ENCODE measurements around the gene STIP1.

STIP1 gene

DNA sequence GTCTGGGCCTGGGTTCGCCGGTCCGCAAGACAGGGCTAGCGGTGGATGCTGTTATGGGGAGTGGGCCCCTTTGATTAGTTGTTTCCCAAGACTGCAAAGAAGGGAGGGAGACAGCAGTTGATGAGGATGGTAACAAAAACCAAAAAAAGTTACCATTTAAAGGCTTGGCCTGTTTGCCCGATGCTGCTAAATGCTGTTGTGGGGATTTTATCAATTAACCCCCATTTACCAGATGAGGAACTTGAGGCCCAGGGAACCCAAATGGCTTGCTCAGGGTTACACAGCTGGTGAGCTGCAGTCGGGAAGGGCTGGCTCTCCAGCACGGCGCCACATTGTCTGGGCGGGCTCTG lies 36.7 kb downstream of the STIP1 start:
- DNase-seq (ENCODE audit: low read depth), result no peak

DNA sequence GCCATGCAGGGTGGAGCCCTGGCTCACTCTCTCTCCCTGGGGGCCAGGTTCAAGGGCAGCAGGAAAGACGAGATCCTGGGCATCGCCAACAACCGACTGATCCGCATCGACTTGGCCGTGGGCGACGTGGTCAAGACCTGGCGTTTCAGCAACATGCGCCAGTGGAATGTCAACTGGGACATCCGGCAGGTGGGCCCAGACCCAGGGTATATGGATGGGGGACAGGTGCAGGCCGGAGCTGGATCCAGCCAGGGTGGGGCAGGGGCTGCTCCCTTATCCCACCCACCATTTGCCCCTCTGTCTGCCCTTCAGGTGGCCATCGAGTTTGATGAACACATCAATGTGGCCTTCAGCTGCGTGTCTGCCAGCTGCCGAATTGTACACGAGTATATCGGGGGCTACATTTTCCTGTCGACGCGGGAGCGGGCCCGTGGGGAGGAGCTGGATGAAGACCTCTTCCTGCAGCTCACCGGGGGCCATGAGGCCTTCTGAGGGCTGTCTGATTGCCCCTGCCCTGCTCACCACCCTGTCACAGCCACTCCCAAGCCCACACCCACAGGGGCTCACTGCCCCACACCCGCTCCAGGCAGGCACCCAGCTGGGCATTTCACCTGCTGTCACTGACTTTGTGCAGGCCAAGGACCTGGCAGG lies 37.2 kb downstream of the STIP1 start:
- no peak for DNase-seq (ENCODE audit: low read depth)

DNA sequence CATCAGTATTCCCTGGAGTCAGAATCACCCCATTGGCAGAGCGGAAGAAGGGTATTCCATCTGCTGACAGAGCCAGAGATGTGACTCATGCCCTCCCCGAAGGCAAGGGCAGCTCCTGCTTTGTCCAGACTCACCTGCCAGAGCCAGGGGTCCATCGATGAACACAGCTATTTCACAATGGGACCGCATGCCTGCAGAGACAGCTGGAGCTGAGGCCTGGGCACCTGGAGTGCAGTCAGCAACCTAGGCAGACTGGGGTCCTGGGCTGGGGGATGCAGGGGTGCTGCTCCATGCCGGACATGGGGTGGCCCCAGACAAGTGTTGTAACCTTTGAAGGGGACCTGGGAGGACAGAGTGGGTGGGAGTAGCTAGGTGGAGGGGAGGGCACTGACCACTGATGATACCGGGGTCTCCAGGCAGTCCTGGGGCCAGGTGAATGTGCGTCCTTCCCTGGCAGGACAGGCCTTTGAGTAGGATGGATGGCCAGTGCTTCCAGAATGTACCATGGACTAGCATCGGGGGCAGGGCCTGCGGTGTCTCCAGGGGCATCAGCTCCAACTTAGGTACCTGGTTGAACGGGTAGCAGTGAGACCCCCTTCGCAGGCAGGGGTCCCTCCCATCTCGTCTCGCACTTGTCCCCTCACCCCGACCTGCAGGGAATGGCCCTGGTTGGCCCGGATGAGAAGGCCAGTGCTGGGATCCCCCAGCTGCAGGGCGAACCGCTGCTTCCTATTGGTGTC lies 38.4 kb downstream of the STIP1 start:
- no peak for DNase-seq (ENCODE audit: low read depth)

DNA sequence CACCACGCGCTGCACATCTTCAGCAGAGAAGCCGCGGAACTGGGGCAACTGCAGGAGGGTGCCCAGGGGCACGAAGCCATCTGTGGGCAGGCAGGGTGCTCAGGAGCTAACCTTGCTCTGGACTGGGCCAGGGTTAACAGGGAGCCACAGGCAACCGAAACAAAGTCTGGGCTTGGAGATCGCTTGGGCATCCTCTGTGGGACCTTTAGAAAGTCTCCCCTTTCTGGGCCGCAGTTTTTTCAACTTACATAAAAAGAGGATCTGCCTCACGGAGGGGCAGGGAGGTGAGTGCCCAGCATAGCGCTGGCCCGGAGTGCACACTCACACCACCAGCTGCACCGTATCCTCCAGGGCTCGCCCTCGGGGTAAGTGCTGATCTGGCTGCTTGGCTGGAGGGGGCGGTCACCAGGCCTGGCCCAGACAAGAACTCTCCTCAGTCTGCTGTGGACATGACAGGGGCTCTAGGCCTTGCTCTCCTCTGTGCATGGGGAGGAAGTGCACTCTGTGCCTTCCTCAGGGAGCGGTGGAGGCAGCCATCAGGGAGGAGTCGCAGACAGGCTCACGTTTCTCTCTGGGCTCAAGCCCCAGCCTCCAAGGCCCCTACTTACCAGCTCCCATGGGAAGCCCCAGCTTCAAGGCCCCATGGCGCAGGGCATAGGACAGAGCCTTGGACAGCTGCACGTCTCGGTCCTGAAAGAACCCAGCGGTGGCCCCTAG lies 39.1 kb downstream of the STIP1 start:
- no peak for DNase-seq (ENCODE audit: low read depth)

DNA sequence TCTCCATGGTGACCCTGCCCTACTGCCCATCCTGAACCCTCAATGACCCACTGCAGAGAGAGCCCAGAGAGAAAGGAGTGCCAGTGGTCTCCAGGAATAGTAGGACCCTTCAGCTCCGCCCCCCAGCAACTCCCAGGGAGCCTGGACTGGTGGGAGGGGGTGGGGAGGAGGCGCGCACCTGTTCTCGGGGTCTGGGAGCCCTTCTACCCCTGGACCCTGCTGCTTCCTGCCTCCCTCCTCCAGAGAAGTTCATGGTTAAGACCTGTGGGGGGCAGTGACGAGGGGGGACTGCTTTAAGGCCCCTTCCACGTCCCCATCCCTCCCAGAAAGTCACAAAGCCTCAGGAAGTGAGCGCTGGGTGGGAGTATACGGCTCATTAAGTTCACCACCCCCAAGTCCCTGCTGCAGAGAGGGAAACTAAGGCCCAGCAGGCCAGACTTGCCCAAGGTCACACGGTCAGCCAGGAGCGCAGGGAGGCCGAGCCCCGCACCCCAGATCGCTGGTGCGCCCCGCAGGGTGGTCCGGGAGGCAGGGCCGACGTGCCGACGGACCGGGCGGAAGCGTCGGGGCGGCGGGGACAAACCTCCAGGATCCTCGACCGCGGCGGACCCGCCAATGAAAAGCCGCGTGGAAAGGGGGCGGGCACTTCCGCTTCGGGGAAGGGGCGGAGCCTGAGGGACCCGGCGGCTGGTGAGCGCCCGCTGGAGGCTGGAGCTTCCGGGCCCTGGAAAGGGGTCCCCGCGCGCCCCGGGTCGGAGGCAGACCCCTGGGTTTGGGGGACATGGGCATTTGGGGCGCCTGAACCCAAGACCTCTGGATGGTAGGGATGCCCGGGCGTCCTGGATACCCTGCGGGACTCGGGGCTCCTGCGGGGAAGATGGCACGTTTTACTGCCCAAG lies 39.9 kb downstream of the STIP1 start, which contains the start of the genes NUDT22 and TRPT1:
Gene NUDT22 (plus strand): TSS at position 667 of the 899 bp plus-strand sequence. CDS start 379 bp downstream, outside the sequence.
Gene TRPT1 (minus strand): TSS at position 579 of the 899 bp plus-strand sequence. CDS start 326 bp downstream, at position 253.
- peak; percentile 88 for DNase-seq (ENCODE audit: low read depth)

DNA sequence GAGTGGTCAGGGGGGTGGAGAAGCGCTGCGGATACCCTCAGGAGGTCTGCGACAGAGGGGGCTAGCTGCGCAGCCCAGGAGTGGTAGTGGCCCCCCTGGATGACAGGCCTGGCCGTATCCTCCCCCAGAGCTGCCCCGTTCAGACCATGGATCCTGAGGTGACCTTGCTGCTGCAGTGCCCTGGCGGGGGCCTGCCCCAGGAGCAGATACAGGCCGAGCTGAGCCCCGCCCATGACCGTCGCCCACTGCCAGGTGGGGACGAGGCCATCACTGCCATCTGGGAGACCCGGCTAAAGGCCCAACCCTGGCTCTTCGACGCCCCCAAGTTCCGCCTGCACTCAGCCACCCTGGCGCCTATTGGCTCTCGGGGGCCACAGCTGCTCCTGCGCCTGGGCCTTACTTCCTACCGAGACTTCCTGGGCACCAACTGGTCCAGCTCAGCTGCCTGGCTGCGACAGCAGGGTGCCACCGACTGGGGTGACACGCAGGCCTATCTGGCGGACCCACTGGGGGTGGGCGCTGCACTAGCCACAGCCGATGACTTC lies 40.6 kb downstream of the STIP1 start:
- peak; percentile 34 for DNase-seq (ENCODE audit: low read depth)

GRCh38 chr11:64227405-64227956 lies 41.5 kb downstream of the STIP1 start:
- DNase-seq (ENCODE audit: low read depth), result no peak

GRCh38 chr11:64229090-64229743 lies 43.2 kb downstream of the STIP1 start:
- DNase-seq (ENCODE audit: low read depth), result no peak

DNA sequence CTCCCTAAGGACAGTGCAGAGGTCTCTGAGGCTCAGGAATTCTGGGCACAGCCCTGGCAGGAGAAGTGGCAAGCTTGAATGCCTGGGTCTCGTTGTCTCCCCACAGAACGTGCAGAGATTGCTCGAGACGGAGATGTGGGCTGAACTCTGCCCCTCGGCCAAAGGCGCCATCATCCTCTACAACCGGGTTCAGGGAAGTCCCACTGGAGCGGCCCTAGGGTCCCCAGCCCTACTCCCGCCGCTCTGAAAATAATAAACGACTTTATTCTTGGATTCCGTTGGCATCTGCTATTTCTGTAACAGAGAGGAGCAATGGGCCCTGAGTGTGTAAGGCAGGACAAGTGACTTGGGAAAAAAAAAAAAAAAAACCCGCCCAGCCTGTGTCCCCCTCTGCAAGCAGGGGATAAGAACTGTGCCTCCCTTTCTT lies 43.8 kb downstream of the STIP1 start:
- no peak for DNase-seq (ENCODE audit: low read depth)

DNA sequence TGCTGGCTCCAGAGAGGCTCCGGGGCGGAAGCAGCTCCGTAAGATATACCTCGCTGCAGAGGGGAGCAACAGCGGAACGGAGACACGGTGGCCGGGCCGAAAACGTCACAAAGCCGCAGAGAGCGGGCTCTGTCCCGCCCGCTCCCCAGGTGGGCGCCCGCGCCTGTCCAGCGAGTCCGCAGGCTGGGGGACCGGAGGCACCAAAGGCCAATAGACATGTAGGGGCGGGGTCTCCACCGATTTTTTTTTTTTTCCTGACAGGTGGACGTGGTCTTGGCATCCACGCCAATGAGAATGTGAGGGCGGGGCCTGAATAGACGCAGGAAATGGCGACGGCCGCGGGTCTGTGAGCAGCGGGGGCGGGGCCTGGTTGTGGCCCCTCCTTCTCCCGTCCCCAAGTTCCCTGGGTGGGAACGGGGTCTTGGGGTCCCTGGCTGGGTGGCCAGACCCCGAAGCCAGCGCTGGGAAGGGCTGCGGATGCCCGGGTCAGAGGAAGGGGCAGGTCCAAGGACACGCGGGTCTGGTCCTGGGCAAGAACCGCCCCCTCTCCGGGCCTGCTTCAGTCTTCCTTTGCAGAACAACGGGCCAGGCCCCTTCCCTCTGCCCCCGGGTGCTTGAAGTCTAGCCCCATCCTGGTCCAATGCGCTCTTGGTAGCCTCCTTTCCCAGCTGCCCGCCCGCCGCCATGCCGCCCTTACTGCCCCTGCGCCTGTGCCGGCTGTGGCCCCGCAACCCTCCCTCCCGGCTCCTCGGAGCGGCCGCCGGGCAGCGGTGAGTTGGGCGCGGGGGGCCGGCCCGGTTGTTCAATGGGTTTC lies 44.4 kb downstream of the STIP1 start, which contains the start of gene DNAJC4:
Gene DNAJC4 (plus strand): TSS at position 378 of the 814 bp plus-strand sequence. CDS start 307 bp downstream, at position 685.
- DNase-seq (ENCODE audit: low read depth), result peak; percentile 81

GRCh38 chr11:64230985-64231365 lies 45.0 kb downstream of the STIP1 start:
- no peak for DNase-seq (ENCODE audit: low read depth)

DNA sequence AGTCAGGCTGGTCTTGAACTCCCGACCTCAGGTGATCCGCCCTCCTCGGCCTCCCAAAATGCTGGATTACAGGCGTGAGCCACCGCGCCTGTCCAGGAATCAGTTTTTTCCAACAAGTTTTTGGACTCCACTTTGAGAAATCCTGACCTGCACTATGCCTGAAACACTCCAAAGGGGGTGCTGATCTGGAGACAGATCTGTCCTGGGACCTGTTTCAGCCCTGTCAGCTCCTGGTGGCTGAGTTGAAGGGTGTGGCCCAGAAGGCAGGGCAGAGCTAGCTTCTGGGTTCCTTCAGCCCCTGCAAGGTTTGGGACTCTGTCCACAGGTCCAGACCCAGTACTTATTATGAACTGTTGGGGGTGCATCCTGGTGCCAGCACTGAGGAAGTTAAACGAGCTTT lies 45.6 kb downstream of the STIP1 start:
- no peak for DNase-seq (ENCODE audit: low read depth)

GRCh38 chr11:64232182-64232966 lies 46.4 kb downstream of the STIP1 start:
- no peak for DNase-seq (ENCODE audit: low read depth)

- DNase-seq (ENCODE audit: low read depth), result no peak
These were observed 47.0 kb downstream of the STIP1 start for GRCh38 chr11:64232967-64233315.

DNA sequence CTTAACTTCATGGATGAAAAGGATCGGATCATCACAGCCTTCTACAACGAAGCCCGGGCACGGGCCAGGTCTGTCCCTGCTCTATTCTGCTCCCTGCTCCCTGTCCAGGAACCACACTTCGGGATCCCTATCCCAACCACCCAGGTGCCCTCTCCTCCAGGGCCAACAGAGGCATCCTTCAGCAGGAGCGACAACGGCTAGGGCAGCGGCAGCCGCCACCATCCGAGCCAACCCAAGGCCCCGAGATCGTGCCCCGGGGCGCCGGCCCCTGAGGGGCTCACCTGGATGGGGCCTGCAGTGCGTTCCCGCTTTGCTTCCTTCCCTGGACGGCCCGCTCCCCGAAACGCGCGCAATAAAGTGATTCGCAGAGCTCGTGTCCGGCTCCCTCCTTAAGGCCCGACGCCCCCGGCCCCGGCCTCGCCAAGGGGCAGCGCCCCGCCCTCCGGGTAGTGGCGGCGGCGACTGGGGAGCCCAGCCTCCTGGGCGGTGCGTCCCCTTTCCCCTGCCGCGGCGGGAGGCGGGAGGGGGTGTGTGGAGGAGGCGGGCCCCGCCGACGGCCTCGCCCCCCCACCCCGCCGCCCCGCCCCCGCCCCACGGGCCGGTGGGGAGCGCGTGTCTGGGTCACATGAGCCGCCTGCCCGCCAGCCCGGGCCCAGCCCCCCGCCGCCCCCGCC lies 48.1 kb downstream of the STIP1 start, which contains the start of gene VEGFB:
Gene VEGFB (plus strand): TSS at position 672 of the 674 bp plus-strand sequence. CDS start 250 bp downstream, outside the sequence.
- peak; percentile 60 for DNase-seq (ENCODE audit: low read depth)

DNA sequence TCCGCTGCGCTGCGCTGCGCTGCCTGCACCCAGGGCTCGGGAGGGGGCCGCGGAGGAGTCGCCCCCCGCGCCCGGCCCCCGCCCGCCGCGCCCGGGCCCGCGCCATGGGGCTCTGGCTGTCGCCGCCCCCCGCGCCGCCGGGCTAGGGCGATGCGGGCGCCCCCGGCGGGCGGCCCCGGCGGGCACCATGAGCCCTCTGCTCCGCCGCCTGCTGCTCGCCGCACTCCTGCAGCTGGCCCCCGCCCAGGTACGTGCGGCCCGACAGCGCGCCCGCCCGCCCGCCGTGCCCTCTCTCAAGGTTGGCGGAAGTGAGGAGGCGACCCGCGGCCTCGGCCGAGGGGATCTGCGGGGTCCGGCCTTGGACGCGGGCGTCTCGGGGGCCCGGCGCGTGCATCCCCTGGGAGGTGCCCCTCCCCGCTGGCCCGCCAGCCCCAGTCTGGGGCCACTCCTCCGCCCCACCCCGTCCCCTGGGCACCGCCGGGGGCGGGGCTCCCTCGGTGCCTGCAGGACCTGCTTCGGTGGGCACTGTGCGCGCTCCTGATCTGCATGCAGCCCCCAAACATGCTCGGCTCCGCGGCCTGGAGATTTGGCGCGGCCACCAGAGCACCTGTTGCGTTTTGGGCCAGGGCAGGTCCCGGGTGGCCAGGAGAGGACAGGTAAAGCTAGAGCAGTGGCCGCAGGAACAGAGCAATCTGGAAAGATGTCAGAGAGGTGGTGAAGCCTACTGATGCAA lies 48.8 kb downstream of the STIP1 start:
- DNase-seq (ENCODE audit: low read depth), result peak; percentile 31

GRCh38 chr11:64235437-64236161 lies 49.6 kb downstream of the STIP1 start:
- DNase-seq (ENCODE audit: low read depth), result no peak
